Stimulated activated naive CD8-positive, alpha-beta T cell treated with anti-CD3 and anti-CD28 coated beads, Interleukin-15, Interleukin-2, amounts not matched to agents 100 ng/mL and 50 ng/mL, for 24 hours (primary cell): ENCODE measurements around the gene CASTOR1.

ENCODE experiments used
- H3K27ac Mint-ChIP-seq: one replicate; pipeline ENCODE4 v1.8.0; 2021; ENCODE audit warnings: mild to moderate bottlenecking, mixed read lengths
- H3K27me3 Mint-ChIP-seq: one replicate; pipeline ENCODE4 v1.8.0; 2021; ENCODE audit warnings: mixed read lengths
- H3K36me3 Mint-ChIP-seq: one replicate; pipeline ENCODE4 v1.8.0; 2021; ENCODE audit warnings: low read depth, mixed read lengths
- H3K4me1 Mint-ChIP-seq: one replicate; pipeline ENCODE4 v1.8.0; 2021; ENCODE audit warnings: low read depth, mixed read lengths
- H3K4me3 Mint-ChIP-seq: one replicate; pipeline ENCODE4 v1.8.0; 2021; ENCODE audit warnings: mild to moderate bottlenecking, mixed read lengths
- H3K9me3 Mint-ChIP-seq: one replicate; pipeline ENCODE4 v1.8.0; 2021; ENCODE audit warnings: mixed read lengths

Gene CASTOR1

DNA sequence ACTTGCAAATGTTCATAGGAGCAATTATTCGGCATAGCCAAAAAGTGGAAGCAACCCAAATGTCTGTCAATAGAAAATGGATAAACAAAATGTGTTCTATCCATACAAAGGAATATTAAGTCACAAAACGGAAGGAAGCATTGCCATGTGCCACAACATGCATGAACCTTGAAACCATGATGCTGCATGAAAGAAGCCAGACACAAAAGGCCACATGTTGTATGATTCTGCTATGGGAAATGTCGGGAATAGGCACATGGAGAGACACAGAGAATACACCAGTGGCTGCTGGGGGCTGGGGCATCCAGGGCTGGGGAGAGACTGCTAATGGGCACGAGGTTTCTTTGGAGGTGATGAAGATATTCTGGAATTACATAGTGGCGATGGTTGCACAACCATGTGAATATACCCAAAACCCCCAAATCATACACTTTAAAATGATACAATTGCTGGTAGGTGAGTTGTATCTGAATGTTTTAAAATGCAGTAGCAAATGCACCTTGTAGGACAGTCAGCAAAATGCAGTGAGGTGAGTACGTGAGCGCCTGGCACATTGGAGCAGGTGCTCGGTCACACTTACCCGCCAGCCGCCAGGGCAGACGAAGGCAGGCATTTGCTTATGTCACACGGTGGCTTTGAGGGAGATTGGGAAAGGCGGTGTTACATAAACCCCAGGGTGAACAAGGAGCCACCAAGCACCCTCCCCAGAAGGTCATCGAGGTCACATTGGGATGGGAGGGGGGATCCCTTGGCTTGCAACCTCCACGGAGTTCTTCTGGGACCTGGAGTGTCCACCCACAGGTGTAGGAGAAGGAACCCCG, 16.3 kb downstream of the CASTOR1 start:
- Mint-ChIP-seq H3K27ac (no peak overlapping the region), H3K27me3 (no peaks in the 10 kb centered on the region), H3K9me3 (no peaks in the 10 kb centered on the region), H3K4me1 (peaks cover 42% of the 10 kb centered on the region), H3K36me3 (peaks cover 26% of the 10 kb centered on the region), H3K4me3 (no peak overlapping the region)

DNA sequence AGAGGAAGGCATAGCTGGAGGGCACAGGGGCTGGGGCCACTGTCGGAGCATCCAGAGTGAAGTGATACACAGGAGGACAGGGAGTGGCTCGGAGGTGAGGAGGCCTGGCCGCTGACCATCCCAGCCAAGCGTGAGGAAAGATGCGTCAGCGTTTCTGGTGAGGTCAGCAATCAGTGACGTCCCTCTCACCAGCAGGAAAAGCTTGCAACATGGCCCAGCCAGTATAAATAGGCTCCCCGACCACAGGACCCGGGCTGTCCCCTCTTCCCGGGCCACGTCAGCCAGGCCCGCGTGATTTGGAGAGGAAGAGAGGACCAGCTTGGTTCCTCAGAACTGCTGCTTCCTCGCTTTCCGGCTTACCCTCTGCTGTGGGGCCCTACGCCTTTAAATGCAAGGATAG, 18.5 kb downstream of the CASTOR1 start:
- Mint-ChIP-seq H3K9me3 (no peaks in the 10 kb centered on the region), H3K27ac (no peak overlapping the region), H3K4me3 (no peak overlapping the region), H3K4me1 (peaks cover 36% of the 10 kb centered on the region), H3K27me3 (no peaks in the 10 kb centered on the region), H3K36me3 (peaks cover 31% of the 10 kb centered on the region)

DNA sequence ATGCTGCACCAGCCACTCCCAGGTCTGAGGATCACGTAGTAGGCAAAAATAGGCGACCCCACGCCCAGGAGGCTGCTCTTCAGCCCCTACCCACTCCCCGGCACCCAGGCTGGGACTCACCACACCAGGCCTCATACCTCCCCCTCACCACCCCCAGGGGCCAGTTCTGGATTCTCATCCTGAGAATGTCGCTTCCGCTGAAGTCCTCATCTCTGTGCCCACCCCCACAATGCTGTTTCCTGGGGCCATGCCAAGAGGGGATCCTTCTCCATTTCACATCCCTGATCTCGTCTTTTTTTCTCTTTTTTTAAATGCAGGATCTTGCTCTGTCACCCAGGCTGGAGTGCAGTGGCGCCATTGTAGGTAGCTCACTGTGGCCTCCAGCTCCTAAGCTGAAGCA, 21.0 kb downstream of the CASTOR1 start:
- no peaks in the 10 kb centered on the region for H3K27me3 Mint-ChIP-seq
- H3K9me3 Mint-ChIP-seq, result no peaks in the 10 kb centered on the region
- H3K4me3 Mint-ChIP-seq, result peak overlapping the region; percentile 89
- peak overlapping the region; percentile 98 for H3K27ac Mint-ChIP-seq
- peaks cover 41% of the 10 kb centered on the region for H3K36me3 Mint-ChIP-seq
- H3K4me1 Mint-ChIP-seq, result peaks cover 40% of the 10 kb centered on the region

DNA sequence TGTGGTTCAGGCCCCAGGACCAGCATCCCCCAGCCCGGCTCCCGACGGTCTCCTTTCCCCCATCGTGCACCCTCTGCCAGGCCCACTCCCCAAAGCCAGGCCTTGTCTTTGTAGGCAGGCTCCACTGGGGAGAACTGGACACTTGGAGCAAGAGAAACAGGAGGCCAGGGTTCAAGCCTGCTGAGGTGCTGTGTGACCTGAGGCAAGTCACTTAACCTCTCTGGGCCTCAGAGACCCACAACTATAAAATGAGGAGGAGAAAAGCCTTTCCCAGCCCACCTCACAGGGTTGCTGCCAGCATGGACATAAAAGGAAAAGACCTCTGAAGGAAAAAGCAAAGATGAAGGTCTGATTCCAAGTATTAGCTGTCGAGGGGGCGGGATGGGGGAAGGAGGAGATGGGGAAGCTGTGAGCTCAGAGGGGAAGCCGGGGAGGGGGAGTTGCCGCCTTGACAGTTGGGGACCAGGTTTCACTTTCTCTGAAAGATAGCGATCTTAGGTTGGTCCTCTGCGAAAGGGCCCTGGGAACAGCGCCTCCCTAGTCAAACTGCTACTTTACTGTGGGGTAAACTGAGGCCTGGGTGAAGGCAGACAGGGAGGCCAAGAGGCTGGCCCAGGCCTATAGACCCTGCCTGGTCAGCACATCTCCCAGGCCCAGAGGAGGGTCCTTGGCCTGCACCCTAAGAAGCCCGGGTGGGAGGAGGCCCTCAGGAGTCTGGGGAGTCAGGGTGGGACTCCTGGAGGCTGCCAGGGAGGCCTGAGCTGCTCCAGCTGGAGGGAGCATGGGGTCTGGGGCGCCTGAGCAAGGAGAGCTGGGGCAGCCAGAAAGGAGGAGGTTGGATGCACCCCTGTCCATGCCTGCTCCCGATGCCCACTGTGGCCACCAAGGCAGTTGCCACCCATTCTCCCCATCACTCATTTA, 21.7 kb downstream of the CASTOR1 start:
- peak overlapping the region; percentile 89 for H3K4me3 Mint-ChIP-seq
- peaks cover 46% of the 10 kb centered on the region for H3K36me3 Mint-ChIP-seq
- H3K4me1 Mint-ChIP-seq, result peaks cover 46% of the 10 kb centered on the region

DNA sequence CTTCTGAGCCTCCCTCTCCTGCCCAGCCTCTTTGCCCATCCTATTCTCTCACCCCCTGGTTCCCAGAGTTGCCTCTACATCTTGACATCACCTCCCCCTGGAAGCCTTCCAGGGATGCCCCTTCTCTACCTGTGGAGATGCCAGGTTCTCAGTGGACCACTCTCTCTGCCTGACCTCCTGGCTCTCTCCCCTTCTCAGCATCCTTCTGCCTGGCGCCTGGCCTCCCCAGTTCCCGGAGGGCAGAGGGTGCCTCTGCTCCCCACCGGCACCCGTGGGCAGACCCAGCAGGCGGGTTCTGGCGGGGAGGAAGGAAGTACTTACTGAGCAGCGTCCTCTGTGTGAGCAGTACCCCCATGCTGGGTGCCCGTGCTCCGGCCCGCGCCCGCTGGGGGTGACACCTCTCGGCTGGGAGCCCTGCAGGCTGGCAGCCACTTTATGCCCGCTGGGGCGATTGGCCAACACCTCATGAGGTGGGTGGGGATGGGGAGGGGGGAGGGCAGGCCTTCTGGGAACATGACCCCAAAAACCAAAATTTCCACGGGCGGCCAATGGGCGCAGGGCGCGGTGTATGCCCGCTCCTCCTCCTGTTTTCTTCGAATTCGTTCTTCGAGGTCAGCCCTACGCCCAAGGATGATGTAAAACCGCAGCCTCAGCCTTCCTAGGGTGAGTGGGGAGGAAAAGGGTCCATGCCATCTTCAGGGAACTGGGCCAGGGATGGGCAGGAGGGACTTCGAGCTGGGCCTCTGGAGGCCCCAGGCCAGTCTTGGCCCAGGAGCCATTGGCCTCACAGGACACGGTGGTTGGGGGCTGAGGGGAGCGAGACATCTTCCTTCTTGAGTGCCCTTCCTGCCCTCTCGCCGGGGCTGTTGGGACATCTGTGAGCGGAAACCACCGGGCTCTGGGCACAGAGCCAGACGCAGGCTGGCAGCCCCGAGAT, 22.6 kb downstream of the CASTOR1 start, which contains the start of gene OSM:
Gene OSM (minus strand): TSS at position 407 of the 937 bp plus-strand sequence. CDS start 52 bp downstream, at position 355.
- no peaks in the 10 kb centered on the region for H3K9me3 Mint-ChIP-seq
- H3K4me1 Mint-ChIP-seq, result peaks cover 54% of the 10 kb centered on the region
- H3K4me3 Mint-ChIP-seq, result peak within 1 kb of the TSS; percentile 89
- H3K36me3 Mint-ChIP-seq, result peaks cover 53% of the 10 kb centered on the region
- peak within 1 kb of the TSS; percentile 98 for H3K27ac Mint-ChIP-seq
- H3K27me3 Mint-ChIP-seq, result no peaks in the 10 kb centered on the region

More for the DNA sequence above, 21.7 kb downstream of the CASTOR1 start:
- no peaks in the 10 kb centered on the region for H3K9me3 Mint-ChIP-seq
- H3K27me3 Mint-ChIP-seq, result no peaks in the 10 kb centered on the region
- H3K27ac Mint-ChIP-seq, result peak overlapping the region; percentile 98

DNA sequence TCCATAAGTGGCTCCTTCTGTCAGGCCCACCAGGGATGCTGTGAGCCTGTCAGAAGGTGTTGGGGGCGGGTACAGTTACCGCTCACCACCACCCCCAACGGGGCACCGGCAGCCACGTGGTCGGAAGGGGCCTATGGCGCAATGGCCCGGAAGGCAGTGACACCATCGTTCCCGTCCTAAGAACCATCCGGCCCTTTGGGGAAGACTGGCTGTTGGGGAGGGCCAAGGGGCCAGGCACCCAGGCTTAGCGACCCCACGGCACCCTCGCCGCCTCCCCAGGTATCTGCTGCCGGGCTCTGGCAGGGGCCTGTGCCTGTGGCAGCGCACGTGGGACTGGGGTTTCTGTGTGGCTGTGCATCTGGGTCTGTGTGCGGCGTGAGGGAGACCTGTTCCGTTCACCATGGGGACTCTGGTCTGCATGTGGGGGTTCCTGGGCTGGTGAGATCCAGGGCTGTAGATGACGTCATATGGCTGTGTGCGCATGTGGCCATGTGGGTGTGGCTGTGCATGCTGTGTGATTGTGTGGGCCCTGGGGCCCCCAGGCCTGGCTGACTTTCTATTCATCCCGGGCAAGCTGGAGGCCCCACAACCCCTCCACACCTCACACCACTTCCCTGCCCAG, 23.4 kb downstream of the CASTOR1 start:
- Mint-ChIP-seq H3K27me3 (no peaks in the 10 kb centered on the region), H3K4me1 (peaks cover 54% of the 10 kb centered on the region), H3K9me3 (no peaks in the 10 kb centered on the region), H3K27ac (peak overlapping the region; percentile 98), H3K36me3 (peaks cover 48% of the 10 kb centered on the region), H3K4me3 (peak overlapping the region; percentile 89)

DNA sequence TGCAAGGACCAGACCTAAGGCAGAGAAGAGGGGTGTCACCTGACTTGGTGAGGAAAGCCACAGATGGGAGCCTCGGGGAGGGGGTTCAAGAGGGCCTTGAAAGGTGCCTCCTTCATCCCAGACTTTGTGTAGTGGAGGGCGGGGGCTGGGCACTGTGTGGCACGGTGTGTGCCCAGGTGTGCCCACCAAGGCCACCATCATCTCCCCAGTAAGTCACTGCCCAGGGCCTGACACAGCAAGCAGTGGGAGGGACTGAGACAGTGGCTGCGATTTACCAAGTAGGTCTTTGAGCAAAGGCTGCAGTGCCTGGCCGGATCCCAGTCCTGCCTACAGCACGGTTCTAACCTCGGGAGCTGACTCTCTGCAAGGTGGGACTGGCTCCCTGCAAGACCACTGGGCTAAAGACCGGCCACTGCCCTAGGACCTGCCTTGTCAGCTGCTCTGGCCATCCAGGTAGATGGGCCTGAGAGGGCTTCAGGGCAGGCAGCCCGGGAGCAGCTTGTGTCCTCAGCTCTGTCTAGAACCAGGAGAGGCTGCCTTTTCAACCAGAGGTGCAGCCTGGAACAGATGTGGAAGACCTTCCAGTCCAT, 24.1 kb downstream of the CASTOR1 start:
- H3K4me1 Mint-ChIP-seq, result peaks cover 54% of the 10 kb centered on the region
- H3K27me3 Mint-ChIP-seq, result no peaks in the 10 kb centered on the region
- H3K36me3 Mint-ChIP-seq, result peaks cover 43% of the 10 kb centered on the region
- H3K4me3 Mint-ChIP-seq, result peak overlapping the region; percentile 89
- peak overlapping the region; percentile 98 for H3K27ac Mint-ChIP-seq
- H3K9me3 Mint-ChIP-seq, result no peaks in the 10 kb centered on the region

DNA sequence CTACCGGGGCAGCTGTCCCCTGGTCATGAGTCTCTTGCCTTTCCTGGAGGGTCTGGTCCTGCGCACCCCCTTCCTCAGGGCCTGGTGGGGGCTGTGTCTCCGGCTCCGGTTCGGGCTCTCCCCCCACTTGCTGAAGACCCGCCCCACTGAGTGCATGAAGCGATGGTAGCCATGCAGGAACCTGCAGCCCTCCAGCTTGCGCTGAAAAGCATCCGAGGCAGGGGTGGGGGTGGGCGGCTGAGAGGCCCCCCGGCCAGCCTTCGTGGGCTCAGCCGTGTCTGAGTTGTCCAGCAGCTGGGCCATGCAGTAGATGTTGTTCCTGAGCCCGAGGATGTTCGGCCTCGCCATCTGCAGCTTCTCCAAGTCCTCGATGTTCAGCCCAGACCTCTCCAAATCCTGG, 25.4 kb downstream of the CASTOR1 start:
- Mint-ChIP-seq H3K4me1 (peaks cover 52% of the 10 kb centered on the region), H3K9me3 (no peaks in the 10 kb centered on the region), H3K27ac (no peak overlapping the region), H3K36me3 (peaks cover 33% of the 10 kb centered on the region), H3K27me3 (no peaks in the 10 kb centered on the region), H3K4me3 (peak overlapping the region; percentile 89)

DNA sequence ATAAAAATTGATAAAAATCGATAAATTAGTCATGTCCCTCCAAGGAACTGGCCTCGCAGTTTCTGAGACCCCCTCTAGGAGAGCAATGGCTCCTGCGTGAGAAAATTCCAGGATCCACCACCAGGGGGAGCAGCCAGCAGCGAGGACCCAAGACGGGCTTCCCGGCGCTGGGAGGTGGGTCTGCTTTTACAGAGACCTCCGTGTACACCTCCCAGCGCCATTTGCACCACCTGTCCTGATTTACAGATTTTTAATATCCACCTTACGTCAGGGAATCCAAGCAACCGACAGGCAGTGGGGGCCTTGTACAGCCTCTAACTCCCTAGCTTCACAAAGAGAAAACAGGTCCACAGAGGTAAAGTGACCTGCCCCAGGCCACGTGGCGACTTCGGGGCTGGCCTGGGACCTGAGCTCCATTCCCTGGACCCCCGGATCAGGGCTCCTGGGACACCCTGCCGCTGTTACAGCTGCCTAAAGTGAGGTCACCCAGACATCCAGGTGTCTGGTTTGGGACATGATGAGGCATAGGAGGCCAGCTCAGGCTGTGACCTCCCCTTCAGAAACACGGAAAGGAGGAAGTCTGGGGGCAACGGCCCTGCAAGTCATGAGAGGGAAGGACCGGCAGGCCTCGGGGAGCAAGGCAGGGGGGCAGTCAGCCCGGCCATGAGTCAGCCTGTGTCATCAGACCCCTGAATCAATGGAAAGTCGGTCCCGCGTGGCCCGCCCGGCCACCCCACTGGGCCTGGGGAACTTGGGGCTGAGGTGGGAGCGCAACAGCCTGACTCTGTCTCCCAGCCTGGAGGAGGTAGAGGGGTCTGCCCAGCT, 26.2 kb downstream of the CASTOR1 start:
- H3K4me1 Mint-ChIP-seq, result peaks cover 44% of the 10 kb centered on the region
- peak overlapping the region; percentile 76 for H3K27ac Mint-ChIP-seq
- peaks cover 27% of the 10 kb centered on the region for H3K36me3 Mint-ChIP-seq
- H3K9me3 Mint-ChIP-seq, result no peaks in the 10 kb centered on the region
- H3K27me3 Mint-ChIP-seq, result no peaks in the 10 kb centered on the region
- peak overlapping the region; percentile 80 for H3K4me3 Mint-ChIP-seq

DNA sequence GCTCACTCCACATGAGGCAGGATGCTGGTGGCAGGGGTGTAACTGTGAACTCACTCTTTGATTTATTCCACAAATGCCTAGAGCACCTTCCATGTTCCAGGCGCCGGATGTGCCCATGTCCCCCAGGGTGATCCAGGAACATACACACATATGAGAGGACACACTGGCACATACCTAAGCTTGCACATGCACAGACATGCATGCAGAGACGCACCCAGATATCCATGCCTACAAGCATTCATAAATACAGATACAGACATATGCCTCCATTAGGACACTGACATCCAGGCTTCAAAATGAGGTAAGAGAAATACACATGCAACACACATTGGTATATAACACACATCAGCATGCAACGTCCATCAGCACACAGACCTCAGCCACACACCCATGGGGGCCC, 27.2 kb downstream of the CASTOR1 start:
- Mint-ChIP-seq H3K4me1 (peaks cover 35% of the 10 kb centered on the region), H3K36me3 (peaks cover 27% of the 10 kb centered on the region), H3K27me3 (no peaks in the 10 kb centered on the region), H3K27ac (peak overlapping the region; percentile 62), H3K4me3 (peak overlapping the region; percentile 62), H3K9me3 (no peaks in the 10 kb centered on the region)

DNA sequence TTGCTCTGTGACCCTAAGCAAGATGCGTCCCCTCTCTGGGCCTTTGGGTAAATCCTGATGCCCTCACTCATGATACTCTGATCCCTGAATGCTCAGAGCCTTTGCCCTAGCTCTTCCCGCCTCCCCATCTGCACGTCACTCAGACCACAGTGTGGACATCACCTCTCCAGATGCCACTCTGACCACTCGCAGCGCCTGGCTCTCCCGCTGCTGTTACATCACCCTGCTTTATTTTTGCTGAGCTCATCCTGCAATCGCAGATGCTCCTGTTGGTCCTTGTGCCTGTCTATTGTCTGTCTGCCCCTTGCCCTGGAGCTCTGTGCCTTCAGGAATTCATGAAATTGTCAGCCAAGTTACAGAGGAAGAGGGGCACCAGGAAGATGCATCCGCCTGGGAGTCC, 28.2 kb downstream of the CASTOR1 start:
- Mint-ChIP-seq H3K27ac (no peak overlapping the region), H3K4me3 (no peak overlapping the region), H3K9me3 (no peaks in the 10 kb centered on the region), H3K4me1 (peaks cover 34% of the 10 kb centered on the region), H3K36me3 (peaks cover 25% of the 10 kb centered on the region), H3K27me3 (no peaks in the 10 kb centered on the region)

DNA sequence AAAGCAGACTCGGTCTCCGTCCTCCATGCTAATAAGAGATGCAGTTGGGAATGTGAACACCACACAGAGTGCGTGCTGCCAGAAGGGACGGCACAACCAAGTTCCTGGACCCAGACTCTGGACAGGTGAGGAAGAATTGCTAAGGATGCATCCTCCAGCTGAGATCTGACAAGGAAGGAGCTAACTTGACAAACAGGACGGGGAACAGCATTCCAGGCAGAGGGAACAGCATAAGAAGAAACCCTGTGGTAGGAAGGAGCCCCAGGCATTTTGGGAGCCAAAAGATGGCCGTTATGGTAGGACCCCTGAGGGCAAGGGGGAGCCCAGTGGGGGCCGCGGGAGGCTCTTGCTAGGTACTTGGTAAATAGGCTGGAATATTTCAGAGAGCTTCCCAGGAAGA, 28.6 kb downstream of the CASTOR1 start:
- peaks cover 21% of the 10 kb centered on the region for H3K36me3 Mint-ChIP-seq
- H3K27ac Mint-ChIP-seq, result peak overlapping the region; percentile 61
- no peaks in the 10 kb centered on the region for H3K9me3 Mint-ChIP-seq
- peaks cover 31% of the 10 kb centered on the region for H3K4me1 Mint-ChIP-seq
- H3K27me3 Mint-ChIP-seq, result no peaks in the 10 kb centered on the region
- H3K4me3 Mint-ChIP-seq, result no peak overlapping the region

DNA sequence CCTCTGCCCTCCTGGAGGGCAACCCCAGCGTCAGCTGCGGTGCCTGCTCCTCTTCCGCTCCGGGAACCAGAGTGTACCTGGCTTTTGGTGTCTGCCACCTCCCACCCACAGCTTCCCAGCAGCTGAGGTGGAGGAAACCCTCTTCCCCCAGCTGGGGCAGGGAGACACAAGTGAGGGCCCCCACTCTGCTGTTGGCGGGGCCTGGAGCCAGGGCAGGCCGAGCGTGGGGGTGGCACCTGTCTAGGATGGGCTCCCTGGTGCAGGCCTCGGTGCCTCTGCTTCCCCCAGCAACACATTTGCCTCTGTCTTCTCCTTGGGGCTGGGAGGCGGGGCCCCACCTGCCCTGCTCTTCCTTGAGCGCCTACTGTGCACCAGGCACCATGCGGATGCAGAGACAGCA, 29.0 kb downstream of the CASTOR1 start:
- Mint-ChIP-seq H3K27ac (peak overlapping the region; percentile 61), H3K4me1 (peaks cover 27% of the 10 kb centered on the region), H3K27me3 (no peaks in the 10 kb centered on the region), H3K4me3 (no peak overlapping the region), H3K36me3 (peaks cover 18% of the 10 kb centered on the region), H3K9me3 (no peaks in the 10 kb centered on the region)
